HG03457 (cell line): ENCODE data around the gene HELZ2.
"Not testable (repeated sequence)": the region's sequence is repeated elsewhere in the genome, so short reads cannot be mapped to it uniquely, and the experiment has no call there.

Experiments used
- ATAC-seq: cut with Tn5 transposase; IDR thresholded peaks from one replicate; pipeline ENCODE4 v1.9.1; 2021; ENCODE audit warnings: moderate number of reproducible peaks; ENCODE audit not compliant: unreplicated experiment

HELZ2 gene, protein sequence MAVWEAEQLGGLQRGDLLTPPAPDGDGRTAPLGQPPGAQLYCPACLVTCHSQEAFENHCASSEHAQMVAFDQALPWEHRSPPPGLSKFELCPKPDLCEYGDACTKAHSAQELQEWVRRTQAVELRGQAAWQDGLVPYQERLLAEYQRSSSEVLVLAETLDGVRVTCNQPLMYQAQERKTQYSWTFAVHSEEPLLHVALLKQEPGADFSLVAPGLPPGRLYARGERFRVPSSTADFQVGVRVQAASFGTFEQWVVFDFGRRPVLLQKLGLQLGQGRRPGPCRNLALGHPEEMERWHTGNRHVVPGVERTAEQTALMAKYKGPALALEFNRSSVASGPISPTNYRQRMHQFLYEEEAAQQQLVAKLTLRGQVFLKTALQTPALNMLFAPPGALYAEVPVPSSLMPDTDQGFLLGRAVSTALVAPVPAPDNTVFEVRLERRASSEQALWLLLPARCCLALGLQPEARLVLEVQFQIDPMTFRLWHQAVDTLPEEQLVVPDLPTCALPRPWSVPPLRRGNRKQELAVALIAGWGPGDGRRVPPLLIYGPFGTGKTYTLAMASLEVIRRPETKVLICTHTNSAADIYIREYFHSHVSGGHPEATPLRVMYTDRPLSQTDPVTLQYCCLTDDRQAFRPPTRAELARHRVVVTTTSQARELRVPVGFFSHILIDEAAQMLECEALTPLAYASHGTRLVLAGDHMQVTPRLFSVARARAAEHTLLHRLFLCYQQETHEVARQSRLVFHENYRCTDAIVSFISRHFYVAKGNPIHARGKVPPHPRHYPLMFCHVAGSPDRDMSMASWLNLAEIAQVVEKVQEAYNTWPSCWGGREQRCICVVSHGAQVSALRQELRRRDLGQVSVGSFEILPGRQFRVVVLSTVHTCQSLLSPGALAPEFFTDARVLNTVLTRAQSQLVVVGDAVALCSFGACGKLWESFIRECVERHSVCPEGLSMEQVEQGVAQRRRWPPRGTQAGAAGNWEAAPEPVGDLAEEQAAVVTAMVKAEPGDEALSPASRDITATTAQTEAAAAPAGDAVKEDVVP (N-terminal part only)

GRCh38 chr20:63574156-63574828 is at the start of gene HELZ2:
TSS of gene HELZ2 (minus strand) at chr20:63574239. CDS start at chr20:63572385, 1,854 bp downstream.
- ATAC-seq: no peak

GRCh38 chr20:63622732-63623131 is 48.7 kb upstream of the HELZ2 start:
- ATAC-seq: no peak

DNA sequence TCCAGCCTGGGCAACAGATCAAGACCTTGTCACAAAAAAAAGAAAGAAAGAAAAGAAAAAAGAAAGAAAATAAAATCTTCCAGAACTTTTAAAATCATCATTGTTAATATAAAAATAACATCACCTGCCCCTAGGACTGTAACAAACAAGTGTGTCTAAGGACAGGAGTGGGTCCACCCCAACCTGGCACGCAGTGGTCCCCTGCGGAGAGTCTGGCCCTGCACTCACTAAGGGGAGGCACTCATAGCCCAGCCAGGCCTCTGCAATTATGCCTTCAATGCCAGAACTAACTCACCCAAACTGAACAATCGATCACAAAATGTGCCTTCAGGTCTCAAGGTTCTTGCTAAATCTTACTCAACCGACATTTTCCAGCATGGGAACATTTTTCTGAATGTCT is 48.1 kb upstream of the HELZ2 start:
- ATAC-seq: no peak

GRCh38 chr20:63620991-63621390 is 47.0 kb upstream of the HELZ2 start:
- no peak for ATAC-seq

DNA sequence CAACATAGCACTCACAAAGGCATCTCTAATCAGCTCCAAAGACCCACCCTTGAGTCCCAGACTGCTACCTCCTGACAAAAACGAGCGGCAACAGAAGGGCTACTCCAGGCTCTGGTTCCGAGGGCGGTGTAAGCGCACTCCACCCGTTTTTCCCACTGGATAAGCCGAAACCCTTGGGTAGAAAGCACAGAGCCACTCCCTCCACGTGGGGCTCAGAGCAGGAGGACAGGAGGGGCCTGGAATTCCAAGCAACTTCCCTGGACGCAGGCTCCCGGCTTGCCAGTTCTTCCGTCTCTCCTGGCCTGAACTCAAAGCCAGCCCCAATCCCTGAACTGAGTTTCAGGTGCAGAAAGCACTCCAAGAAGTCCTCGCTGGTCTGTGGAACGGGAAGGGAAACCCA is 45.5 kb upstream of the HELZ2 start:
- no peak for ATAC-seq

DNA sequence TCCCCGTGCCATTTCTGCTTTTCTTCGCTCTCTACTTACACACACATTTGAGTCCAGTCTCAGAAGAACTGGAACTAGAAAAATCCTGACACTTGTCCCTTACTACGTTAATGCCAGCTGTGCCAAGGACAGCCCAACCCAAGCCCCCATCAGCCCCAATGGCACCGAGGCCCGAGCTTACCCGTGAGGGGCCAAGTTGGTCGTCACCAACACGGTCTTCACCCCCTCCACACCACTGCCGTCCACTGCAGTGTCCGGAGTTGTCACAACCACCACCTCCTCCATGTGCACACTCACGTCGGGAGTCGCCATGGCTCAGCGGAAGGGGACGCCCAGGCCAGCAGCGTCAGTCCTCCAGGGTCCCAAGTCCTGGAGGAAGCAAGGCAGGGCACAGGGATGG is 45.0 kb upstream of the HELZ2 start:
- ATAC-seq: no peak

GRCh38 chr20:63618291-63618980 is 44.4 kb upstream of the HELZ2 start:
- no peak for ATAC-seq

GRCh38 chr20:63617876-63618265 is 43.8 kb upstream of the HELZ2 start:
- ATAC-seq: no peak

- ATAC-seq: no peak
These were observed 43.2 kb upstream of the HELZ2 start for GRCh38 chr20:63617092-63617875.

- not testable (repeated sequence) for ATAC-seq
These were observed 40.0 kb upstream of the HELZ2 start for GRCh38 chr20:63613863-63614594.

GRCh38 chr20:63612276-63612931 is 38.4 kb upstream of the HELZ2 start:
- no peak for ATAC-seq

DNA sequence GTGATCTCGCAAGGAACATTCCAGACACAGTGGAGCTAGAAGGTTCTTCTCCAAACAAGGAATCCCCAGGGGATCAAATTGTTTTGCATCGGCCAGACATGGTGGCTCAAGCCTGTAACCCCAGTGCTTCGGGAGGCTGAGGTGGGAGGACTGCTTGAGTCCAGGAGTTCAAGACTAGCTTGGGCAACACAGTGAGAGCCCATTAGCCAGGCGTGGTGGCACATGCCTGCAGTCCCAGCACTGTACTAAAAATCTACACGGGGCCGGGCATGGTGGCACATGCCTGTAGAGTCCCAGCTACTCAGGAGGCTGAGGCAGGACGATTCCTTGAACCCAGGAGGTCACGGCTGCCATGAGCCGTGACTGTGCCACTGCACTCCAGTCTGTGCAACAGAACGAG is 37.6 kb upstream of the HELZ2 start:
- ATAC-seq: no peak

- ATAC-seq: no peak
These were observed 36.8 kb upstream of the HELZ2 start for GRCh38 chr20:63610581-63611435.

DNA sequence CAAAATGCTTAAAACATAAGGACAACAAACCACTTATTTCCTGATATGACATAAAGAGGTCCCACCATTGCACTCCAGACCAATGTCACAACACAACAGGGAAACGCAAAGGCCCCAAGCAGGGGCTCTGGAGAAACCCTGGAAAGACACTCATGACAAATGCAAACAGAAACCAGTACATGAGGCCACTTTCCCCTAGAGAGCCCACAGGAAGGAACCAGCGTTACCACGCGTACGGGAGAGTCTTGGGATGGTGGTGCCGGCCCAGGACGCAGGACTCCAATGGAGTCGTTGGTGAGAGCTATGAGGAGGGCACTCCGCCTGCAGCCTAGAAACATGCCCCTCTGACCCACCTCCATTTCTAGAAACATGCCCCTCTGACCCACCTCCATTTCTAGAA is 32.6 kb upstream of the HELZ2 start:
- ATAC-seq: no peak

GRCh38 chr20:63602321-63602720 is 28.3 kb upstream of the HELZ2 start:
- ATAC-seq: no peak

DNA sequence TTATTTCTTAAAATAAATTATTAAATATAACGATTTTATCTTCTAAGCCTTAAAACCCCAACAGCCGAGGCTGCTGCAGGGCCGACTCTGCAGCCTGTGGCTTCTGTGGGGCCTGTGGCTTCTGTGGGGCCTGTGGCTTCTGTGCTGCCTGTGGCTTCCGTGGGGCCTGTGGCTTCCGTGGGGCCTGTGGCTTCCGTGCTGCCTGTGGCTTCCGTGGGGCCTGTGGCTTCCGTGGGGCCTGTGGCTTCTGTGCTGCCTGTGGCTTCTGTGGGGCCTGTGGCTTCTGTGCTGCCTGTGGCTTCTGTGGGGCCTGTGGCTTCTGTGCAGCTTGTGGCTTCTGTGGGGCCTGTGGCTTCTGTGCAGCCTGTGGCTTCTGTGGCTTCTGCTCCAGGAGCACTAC is 27.6 kb upstream of the HELZ2 start:
- not testable (repeated sequence) for ATAC-seq

DNA sequence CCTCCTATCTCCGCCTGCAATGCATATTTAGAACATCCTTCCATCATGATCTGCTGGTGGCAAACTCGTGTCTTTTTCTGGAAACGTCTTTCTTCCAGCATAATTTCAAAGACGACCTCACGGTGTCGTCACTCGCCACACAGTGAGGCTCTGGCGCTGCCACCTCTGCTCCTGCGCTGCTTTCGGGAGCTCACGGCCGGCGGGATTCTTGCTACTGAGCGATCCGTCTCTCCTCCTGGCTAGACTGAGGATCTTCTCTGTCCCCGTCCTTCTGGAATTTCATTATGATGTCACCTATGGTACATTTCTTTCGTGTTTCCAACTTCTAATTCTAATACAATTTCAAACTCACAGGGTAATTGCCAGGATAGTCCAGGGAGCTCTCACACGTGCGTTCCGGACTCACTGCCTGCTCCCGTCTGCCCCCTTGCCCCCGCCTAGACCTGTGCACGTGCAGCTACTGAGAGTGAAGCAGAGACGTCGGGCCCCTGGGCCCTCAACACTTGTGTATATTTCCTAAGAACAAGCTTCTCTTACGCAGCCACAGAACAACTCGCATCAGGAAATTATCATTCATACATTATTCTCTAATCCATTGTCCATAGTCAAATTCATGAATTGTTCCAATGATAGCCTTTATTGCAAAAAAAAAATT is 25.5 kb upstream of the HELZ2 start:
- ATAC-seq: no peak
